Hepatocyte (in vitro differentiated cells): ENCODE results near the gene RASSF8. TPM values are rescaled to one million over a fixed set of nuclear protein-coding genes. Genes with fewer than 3 reads are reported as not detected.
A peak's percentile ranks its signal among the peaks of the same experiment; 100 is the strongest.

ENCODE experiments used
- DNase-seq: peaks from one replicate; pipeline ENCODE4 v3.0.0-alpha.2; 2016; ENCODE audit warnings: low spot score
- H2AFZ ChIP-seq: fragments of 200-600 bp; sonication (generic); 2 replicates; pipeline ENCODE4 v1.6.0; 2016; ENCODE audit warnings: antibody characterized with exemption, mild to moderate bottlenecking
- H3K27ac ChIP-seq: fragments of 200-600 bp; sonication (generic); 2 replicates; pipeline ENCODE4 v1.5.1; 2016; ENCODE audit warnings: mild to moderate bottlenecking
- H3K27me3 ChIP-seq: fragments of 200-600 bp; sonication (generic); 2 replicates; pipeline ENCODE4 v1.6.1; 2016
- H3K36me3 ChIP-seq: fragments of 200-600 bp; sonication (generic); replicated peaks from 2 replicates; pipeline ENCODE4 v1.5.1; 2016; ENCODE audit warnings: low read depth; ENCODE audit not compliant: insufficient read depth
- H3K4me1 ChIP-seq: fragments of 200-600 bp; sonication (generic); 2 replicates; pipeline ENCODE4 v1.5.1; 2016; ENCODE audit warnings: mild to moderate bottlenecking, moderate library complexity; ENCODE audit not compliant: insufficient read depth
- H3K4me2 ChIP-seq: fragments of 200-600 bp; sonication (generic); 2 replicates; pipeline ENCODE4 v1.6.0; 2016
- H3K4me3 ChIP-seq: fragments of 200-600 bp; sonication (generic); 2 replicates; pipeline ENCODE4 v1.5.1; 2016; ENCODE audit warnings: mild to moderate bottlenecking
- H3K79me2 ChIP-seq: fragments of 200-600 bp; sonication (generic); 2 replicates; pipeline ENCODE4 v1.6.0; 2017; ENCODE audit warnings: mild to moderate bottlenecking
- H3K9me2 ChIP-seq: fragments of 200-600 bp; sonication (generic); replicated peaks from 2 replicates; pipeline ENCODE4 v1.6.0; 2017; ENCODE audit warnings: mild to moderate bottlenecking; ENCODE audit not compliant: insufficient read depth
- H3K9me3 ChIP-seq: fragments of 200-600 bp; sonication (generic); 2 replicates; pipeline ENCODE4 v1.5.1; 2016; ENCODE audit warnings: low read depth, mild to moderate bottlenecking
- H4K20me1 ChIP-seq: fragments of 200-600 bp; sonication (generic); 2 replicates; pipeline ENCODE4 v1.6.0; 2016; ENCODE audit warnings: mild to moderate bottlenecking; ENCODE audit not compliant: insufficient read depth, poor library complexity, severe bottlenecking
- CTCF ChIP-seq: fragments of 200-600 bp; sonication (generic); IDR thresholded peaks from 2 replicates; pipeline ENCODE4 v1.5.1; 2016; ENCODE audit warnings: antibody characterized with exemption, mild to moderate bottlenecking; ENCODE audit not compliant: poor library complexity
- EZH2 ChIP-seq: fragments of 200-600 bp; sonication (generic); IDR thresholded peaks from 2 replicates; pipeline ENCODE4 v1.6.1; 2016; ENCODE audit warnings: antibody characterized with exemption, mild to moderate bottlenecking, borderline replicate concordance
- EZH2phosphoT487 ChIP-seq: fragments of 200-600 bp; sonication (generic); IDR thresholded peaks from one replicate; pipeline ENCODE4 v1.6.1; 2018; ENCODE audit warnings: antibody characterized with exemption, mild to moderate bottlenecking, low read depth, moderate library complexity; ENCODE audit not compliant: unreplicated experiment, severe bottlenecking
- WGBS: methylation state at CpG from one replicate; pipeline ENCODE4 v1.1.6; 2016; ENCODE audit warnings: low lambda C conversion rate; ENCODE audit errors: missing lambda C conversion rate; 5-methylcytosine and 5-hydroxymethylcytosine counted together
- polyA plus RNA-seq: library from polyadenylated mRNA; unstranded; fragments of >200 nt; fragmentation: Nextera tagmentation; extraction: Ambion mirVana; gene quantifications from 2 replicates; pipeline ENCODE4 v1.2.1, GENCODE V29; 2016
- total RNA-seq: library from RNA; depleted of rRNA; stranded (reverse); fragments of >200 nt; gene quantifications from 2 replicates; pipeline ENCODE4 v1.2.3, GENCODE V29; 2014

The RASSF8 gene
- total and polyA plus RNA-seq, 2 experiments from 2014 or later = 24.6 to 46.2 TPM

- Histone ChIP-seq H3K27ac (no peak overlapping the region), H3K36me3 (no peaks in the 10 kb centered on the region), H3K9me3 (no peaks in the 10 kb centered on the region), H3K4me2 (peak overlapping the region; percentile 93), H3K79me2 (no peaks in the 10 kb centered on the region), H2AFZ (peak overlapping the region; percentile 64), H4K20me1 (no peaks in the 10 kb centered on the region), H3K9me2 (no peaks in the 10 kb centered on the region), H3K4me3 (peak overlapping the region; percentile 34), H3K27me3 (peaks cover 42% of the 10 kb centered on the region), H3K4me1 (peaks cover 14% of the 10 kb centered on the region)
- peak; percentile 67 for DNase-seq
- TF ChIP-seq CTCF = no peak
- peak; percentile 20 for TF ChIP-seq EZH2
- TF ChIP-seq EZH2phosphoT487 = no peak
- WGBS = under 1% methylated on average over 67 of the region's 88 CpGs
These were observed 163.7 kb downstream of the RASSF8 start for GRCh38 chr12:26122061-26122680.

DNA sequence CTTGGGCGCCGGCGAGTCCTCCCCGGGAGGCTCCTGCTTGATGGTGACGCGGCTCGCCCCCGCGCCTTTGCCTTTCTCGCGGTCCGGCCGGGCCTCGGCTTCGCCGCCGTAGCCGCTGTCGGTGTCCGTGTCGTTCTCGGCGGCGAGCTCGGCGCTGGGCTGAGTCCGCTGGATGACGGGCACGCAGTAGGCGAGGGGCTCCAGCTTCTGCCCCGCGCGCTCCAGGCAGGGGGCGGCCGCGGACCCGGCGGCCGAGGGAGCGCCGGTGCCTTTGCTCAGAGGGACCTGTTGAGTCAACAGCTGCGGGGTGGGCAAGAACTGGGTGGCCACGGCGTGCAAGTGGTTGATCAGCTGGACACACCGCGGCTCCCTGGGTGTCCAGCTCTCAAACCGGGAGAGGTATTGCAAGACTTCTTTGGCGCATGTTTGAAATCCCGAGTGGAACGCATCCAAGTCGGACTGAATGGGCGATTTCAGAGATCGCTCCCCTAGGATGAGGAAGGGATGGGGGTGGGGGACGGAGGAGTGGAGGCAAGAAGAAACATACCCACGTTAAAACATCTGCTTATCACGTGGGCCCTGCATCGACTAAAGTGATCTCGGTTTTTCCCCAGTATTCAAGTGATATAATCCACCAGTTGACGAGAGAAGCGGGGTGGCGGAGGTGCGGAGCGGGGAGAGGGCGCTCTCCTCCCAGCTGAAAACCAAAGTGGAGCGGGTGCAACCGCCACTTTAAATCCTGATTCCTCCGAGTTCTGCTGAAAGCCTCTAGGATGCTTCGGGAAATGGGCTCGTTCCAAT is 164.4 kb downstream of the RASSF8 start:
- Histone ChIP-seq H3K27ac (peak overlapping the region; percentile 3), H3K9me3 (no peaks in the 10 kb centered on the region), H2AFZ (peak overlapping the region; percentile 64), H3K9me2 (no peaks in the 10 kb centered on the region), H3K36me3 (no peaks in the 10 kb centered on the region), H3K79me2 (no peaks in the 10 kb centered on the region), H3K4me1 (peaks cover 14% of the 10 kb centered on the region), H3K4me3 (peak overlapping the region; percentile 22), H4K20me1 (no peaks in the 10 kb centered on the region), H3K27me3 (peaks cover 49% of the 10 kb centered on the region), H3K4me2 (peak overlapping the region; percentile 93)
- no peak for TF ChIP-seq EZH2phosphoT487
- TF ChIP-seq CTCF = peak; percentile 39
- TF ChIP-seq EZH2 = peak; percentile 68
- DNase-seq = peak; percentile 62
- 1% methylated on average over 69 of the region's 69 CpGs for WGBS

- no peak for DNase-seq
- peaks cover 14% of the 10 kb centered on the region for H3K4me1 ChIP-seq
- no peaks in the 10 kb centered on the region for H3K9me2 ChIP-seq
- H3K9me3 ChIP-seq = no peaks in the 10 kb centered on the region
- H2AFZ ChIP-seq = no peak overlapping the region
- no peak overlapping the region for H3K4me3 ChIP-seq
- peak; percentile 15 for TF ChIP-seq EZH2phosphoT487
- TF ChIP-seq EZH2 = peak; percentile 19
- TF ChIP-seq CTCF = no peak
- no peaks in the 10 kb centered on the region for H3K79me2 ChIP-seq
- no peaks in the 10 kb centered on the region for H3K36me3 ChIP-seq
- H3K27ac ChIP-seq = no peak overlapping the region
- peak overlapping the region; percentile 93 for H3K4me2 ChIP-seq
- H3K27me3 ChIP-seq = peaks cover 55% of the 10 kb centered on the region
- WGBS = 17% methylated on average over 8 of the region's 8 CpGs
- no peaks in the 10 kb centered on the region for H4K20me1 ChIP-seq
These were observed 165.0 kb downstream of the RASSF8 start for GRCh38 chr12:26123482-26123980.
